Anterior cingulate cortex (tissue), 58 donors: ENCODE results near the gene EXOSC1.
"Not testable (repeated sequence)": the region's sequence is repeated elsewhere in the genome, so short reads cannot be mapped to it uniquely, and the experiment has no call there.

Source experiments
- DNase-seq, 58 donors: peaks; one replicate each; lab custom pipeline; 2025; lab: John Stamatoyannopoulos, UW

EXOSC1 gene

DNA sequence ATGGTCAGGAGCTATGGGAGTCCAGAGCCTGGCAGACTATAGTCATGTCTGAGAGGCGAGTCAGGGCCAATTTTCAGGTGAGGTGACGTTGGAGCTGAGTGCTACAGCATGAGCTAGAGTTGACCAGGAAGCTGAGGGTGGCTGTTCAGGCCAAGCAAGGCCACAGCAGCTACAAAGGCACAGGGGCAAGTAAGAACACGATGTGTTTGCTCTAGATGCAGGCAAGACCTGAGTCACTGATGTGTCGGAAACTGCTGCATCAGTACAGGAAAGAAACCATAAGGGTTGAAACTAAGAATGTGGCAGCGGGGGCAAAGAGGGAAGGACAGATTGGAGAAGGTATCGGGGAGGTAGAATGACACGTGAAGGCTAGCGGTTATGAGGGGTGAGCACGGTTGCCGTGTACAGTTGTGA, 32.9 kb downstream of the EXOSC1 start:
- no peak for DNase-seq

DNA sequence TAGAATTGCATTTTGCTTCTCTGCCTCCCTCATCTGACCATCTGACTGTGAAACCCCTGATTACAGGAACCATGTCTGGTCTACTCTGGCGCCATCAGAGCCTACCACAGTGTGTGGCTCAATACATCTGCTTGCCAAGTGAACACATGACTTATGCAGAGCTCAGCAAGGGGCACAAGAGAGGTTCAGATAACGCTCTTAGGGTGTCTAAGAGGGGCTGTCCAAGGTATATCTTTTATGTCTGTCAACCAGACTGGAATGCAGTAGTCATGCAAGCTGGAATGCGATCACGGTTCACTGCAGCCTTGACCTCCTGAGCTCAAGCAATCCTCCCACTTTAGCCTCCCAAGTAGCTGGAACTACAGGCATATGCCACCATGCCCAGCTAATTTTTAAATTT, 34.4 kb downstream of the EXOSC1 start:
- no peak for DNase-seq

DNA sequence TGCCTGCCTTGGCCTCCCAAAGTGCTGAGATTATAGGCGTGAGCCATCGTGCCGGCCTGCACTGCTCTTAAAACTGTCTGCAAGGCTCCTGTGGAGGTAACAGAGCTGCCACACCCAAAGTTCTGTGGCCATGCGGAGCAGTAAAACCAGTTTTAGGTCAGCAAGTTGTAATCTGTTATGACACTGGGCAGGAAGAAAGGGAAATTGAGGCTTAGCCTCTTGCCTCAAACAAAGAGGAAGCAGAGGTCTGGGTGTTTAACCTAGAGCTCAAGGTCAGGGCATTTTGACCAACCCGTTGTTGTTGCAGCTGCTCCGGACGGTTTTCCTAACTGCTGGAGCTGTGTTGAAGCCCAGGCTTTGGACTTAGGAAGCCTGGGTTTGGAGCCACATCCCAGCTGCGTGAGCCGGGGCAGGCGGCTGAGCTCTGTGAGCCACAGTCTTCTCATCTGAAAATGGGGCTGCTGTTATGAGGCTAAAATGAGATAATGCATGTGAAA, 37.3 kb downstream of the EXOSC1 start:
- no peak for DNase-seq

GRCh38 chr10:97407952-97408248, 37.9 kb downstream of the EXOSC1 start:
- no peak for DNase-seq

DNA sequence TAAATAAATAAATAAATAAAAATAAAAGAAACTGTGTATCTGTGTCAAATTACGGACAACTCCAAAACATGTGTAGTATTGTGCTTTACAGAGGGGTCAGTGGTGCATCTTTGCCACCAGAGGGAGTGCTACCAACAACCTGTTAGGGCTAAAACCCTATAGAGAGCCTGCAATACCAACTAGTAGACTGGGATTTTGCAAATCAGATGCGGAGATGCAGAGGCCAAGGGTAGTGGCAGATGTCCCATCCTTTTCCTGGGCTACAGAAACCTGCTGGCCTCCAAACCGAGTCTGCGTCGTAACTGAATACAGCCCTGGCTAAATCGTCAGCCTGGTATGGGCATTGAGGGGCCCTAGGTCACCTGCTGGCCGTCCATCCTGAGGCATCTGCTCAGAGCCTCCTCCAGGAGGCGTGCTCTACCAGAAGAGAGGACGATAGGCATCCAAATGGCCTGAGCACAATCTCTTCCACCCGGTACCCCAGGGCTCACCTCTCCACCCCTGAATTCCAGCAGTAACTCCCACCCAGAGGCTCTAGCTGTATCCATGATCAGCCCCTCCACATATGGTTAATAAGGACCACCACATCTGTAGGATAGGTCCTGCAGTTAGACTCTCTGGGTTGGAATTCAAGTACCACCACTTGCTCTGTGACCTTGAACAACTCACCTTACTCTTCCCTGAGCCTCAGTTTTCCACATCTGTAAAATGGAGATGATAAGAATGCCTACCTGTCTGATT, 38.4 kb downstream of the EXOSC1 start:
- peak in 30 of 58 donors; percentile 12 to 77 (median 34) for DNase-seq

- DNase-seq: not testable (repeated sequence)
These were observed 39.3 kb downstream of the EXOSC1 start for GRCh38 chr10:97406483-97406882.

- no peak for DNase-seq
These were observed 39.7 kb downstream of the EXOSC1 start for GRCh38 chr10:97406064-97406463.

GRCh38 chr10:97404044-97404443, 41.8 kb downstream of the EXOSC1 start:
- no peak for DNase-seq

GRCh38 chr10:97401455-97401919, 44.3 kb downstream of the EXOSC1 start:
- no peak for DNase-seq

DNA sequence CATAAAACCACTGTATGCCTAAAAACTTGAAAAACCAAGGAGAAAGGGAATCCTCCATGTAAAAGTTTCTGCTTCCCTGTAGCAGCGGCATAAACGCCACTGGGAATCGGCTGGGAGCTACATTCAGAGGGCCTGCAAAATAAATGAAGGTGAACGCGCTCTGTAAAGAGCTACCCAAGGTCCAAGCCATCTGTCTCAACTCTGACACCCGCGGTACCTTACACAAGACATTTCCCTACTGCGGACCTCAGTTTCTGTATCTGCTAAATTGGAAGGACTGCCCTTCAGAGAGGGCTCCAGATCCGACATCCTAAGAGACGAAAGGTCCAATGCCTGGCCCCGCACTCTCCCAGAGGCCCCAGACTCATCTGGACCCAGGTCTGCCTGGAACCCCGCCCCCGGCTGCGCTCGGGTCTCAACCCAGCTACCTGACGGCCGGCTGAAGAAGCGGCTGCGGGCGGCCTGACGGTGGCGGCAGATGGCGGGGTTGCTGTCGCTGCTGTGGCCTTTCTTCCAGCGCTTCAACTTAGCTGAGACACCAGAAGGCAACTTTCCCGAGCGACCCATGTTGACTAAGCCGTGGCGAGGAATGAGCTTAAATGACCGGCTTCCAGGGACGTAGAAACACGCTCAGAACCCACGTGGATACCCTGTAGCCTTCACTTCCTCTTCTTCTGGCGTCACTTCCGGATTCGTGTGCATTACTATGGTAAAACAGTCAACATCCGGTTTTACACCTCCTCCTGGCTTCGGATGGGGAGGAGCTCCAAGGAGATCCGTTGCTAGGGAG, 44.9 kb downstream of the EXOSC1 start, which contains the start of gene RRP12:
Gene RRP12 (minus strand): TSS at position 676 of the 790 bp plus-strand sequence. CDS start 109 bp downstream, at position 567.
- peak in 57 of 58 donors; percentile 16 to 96 (median 79) for DNase-seq

DNA sequence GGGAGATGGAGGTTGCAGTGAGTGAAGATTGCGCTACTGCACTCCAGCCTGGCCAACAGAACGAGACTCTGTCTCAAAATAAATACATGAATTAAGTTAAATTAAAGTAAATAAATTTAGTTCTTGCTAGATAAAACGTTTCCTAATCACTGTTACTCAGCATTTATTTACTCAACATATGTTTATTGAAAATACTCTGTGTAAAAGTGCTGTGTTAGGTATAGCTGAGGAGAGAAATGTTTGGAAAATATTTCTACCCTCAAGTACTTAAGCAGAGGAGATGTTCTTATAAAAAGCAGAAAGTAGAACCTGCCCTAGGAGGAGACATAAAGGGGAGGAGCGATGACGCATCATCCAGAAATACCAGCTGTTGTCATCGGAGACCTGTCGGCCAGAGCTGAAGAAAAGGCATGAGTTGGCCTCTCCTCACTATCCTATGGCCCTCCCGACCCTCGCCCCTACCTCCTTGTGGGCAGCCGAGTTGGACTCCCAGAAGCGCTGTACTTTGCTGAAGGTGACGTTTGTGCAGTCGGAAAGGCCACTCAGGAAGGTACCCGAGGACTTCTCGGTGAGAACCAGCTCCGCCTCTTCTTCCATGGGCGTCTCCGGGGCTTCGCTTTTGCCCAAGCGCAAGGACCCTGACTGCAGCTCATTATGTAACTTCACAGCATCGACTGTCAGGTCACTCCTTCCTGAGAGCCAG, 45.8 kb downstream of the EXOSC1 start:
- DNase-seq: peak in 3 of 58 donors; percentile 22 to 43 (median 30)

GRCh38 chr10:97396056-97396455, 49.8 kb downstream of the EXOSC1 start:
- DNase-seq: peak in 1 of 58 donors; percentile 47

GRCh38 chr10:97393034-97393573, 52.7 kb downstream of the EXOSC1 start:
- DNase-seq: no peak

GRCh38 chr10:97390091-97390490, 55.7 kb downstream of the EXOSC1 start:
- DNase-seq: no peak

DNA sequence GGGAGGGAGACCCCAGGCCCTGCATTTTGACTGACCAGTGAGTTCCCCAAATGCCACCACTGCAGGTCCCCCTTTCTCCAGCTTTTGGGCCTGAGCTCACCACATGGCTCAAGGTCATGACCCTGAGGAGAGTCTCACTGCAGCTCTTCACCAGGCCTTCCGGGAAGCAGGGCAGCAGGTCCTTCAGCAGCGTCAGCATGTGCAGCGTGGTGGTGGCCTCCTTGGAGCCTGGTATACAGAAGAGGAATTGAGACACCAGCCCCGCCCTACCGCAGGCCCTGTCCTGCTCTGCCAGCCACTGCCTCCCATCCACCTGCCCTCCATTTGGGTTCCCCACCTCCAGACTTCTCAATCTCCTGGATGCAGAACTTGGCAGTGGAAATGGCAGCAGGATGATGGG, 57.7 kb downstream of the EXOSC1 start:
- no peak for DNase-seq
